ENCODE measurements around the gene C16orf95. TPM values are rescaled to one million over a fixed set of nuclear protein-coding genes. Genes with fewer than 3 reads are reported as not detected.

Gene C16orf95
- total and polyA plus RNA-seq, 12 donors = 1.7 to 5.1 (median 3.7) TPM

GRCh38 chr16:87346517-87347060 lies 29.4 kb upstream of the C16orf95 start:
- Histone ChIP-seq H3K27me3 (no peaks in the 10 kb centered on the region), H3K4me1 (peaks cover 0 to 33% (median 16%) of the 10 kb centered on the region in 9 donors), H3K9me3 (no peaks in the 10 kb centered on the region), H3K4me3 (no peak overlapping the region), H3K27ac (no peak overlapping the region), H3K36me3 (peaks cover 0 to 73% (median 28%) of the 10 kb centered on the region in 9 donors)
- 94 to 96% methylated on average over 21 of the region's 21 CpGs for WGBS, 2 donors
- DNase-seq (no peak), ATAC-seq (no peak)
- intact Hi-C loops (cut with DNase I) = no loop called here
- no peak for TF ChIP-seq CTCF (IDR thresholded peaks at IDR 0.05)

- intact Hi-C loops (cut with DNase I) = no loop called here
- no peak for ATAC-seq
- DNase-seq = peak in 1 of 2 donors; percentile 6
- H3K4me1 ChIP-seq = peaks cover 0 to 27% (median 11%) of the 10 kb centered on the region in 9 donors
- peaks cover 0 to 80% (median 28%) of the 10 kb centered on the region in 9 donors for H3K36me3 ChIP-seq
- no peak for TF ChIP-seq CTCF (IDR thresholded peaks at IDR 0.05)
- H3K4me3 ChIP-seq = no peak overlapping the region
- H3K27me3 ChIP-seq = no peaks in the 10 kb centered on the region
- WGBS, 2 donors = 93 to 95% methylated on average over 28 of the region's 28 CpGs
- H3K27ac ChIP-seq = peak overlapping the region in 9 of 10 donors; percentile 13 to 66 (median 42)
- H3K9me3 ChIP-seq = no peaks in the 10 kb centered on the region
Measured at GRCh38 chr16:87345726-87346424, 28.7 kb upstream of the C16orf95 start.

GRCh38 chr16:87344931-87345631 lies 27.9 kb upstream of the C16orf95 start:
- Histone ChIP-seq H3K27ac (peak overlapping the region in 9 of 10 donors; percentile 31 to 70 (median 52)), H3K27me3 (no peaks in the 10 kb centered on the region), H3K4me1 (peaks cover 0 to 25% (median 11%) of the 10 kb centered on the region in 9 donors), H3K36me3 (peaks cover 0 to 81% (median 32%) of the 10 kb centered on the region in 9 donors), H3K4me3 (peak overlapping the region in 1 of 10 donors; percentile 8), H3K9me3 (no peaks in the 10 kb centered on the region)
- peak in 1 of 2 donors; percentile 48 for DNase-seq
- intact Hi-C loops (cut with DNase I) = no loop called here
- no peak for TF ChIP-seq CTCF (IDR thresholded peaks at IDR 0.05)
- 57 to 60% methylated on average over 14 to 17 of the region's 17 CpGs for WGBS, 2 donors
- ATAC-seq = peak; percentile 36 to 64 (median 50)

- H3K36me3 ChIP-seq = peaks cover 0 to 83% (median 39%) of the 10 kb centered on the region in 9 donors
- peak overlapping the region in 8 of 10 donors; percentile 48 to 70 (median 52) for H3K27ac ChIP-seq
- TF ChIP-seq CTCF (IDR thresholded peaks at IDR 0.05) = no peak
Measured at GRCh38 chr16:87344165-87344930, 27.2 kb upstream of the C16orf95 start.

More at GRCh38 chr16:87344165-87344930, 27.2 kb upstream of the C16orf95 start:
- peak in 4 of 8 donors; percentile 7 to 45 (median 25) for ATAC-seq
- WGBS, 2 donors = 83 to 88% methylated on average over 33 to 34 of the region's 34 CpGs
- H3K27me3 ChIP-seq = no peaks in the 10 kb centered on the region
- peak in 1 of 2 donors; percentile 11 for DNase-seq
- intact Hi-C loops (cut with DNase I) = no loop called here
- peak overlapping the region in 1 of 10 donors; percentile 8 for H3K4me3 ChIP-seq
- H3K4me1 ChIP-seq = peaks cover 0 to 25% (median 11%) of the 10 kb centered on the region in 9 donors
- H3K9me3 ChIP-seq = no peaks in the 10 kb centered on the region

Measured in heart right ventricle (tissue), 16 donors.